ENCODE results near the gene MEGF8. TPM values are rescaled to one million over a fixed set of nuclear protein-coding genes. Genes with fewer than 3 reads are reported as not detected.

Gene MEGF8
- total and polyA plus RNA-seq, 4 donors = 6.0 to 21.7 (median 11.1) TPM

GRCh38 chr19:42344336-42344893 lies 19.0 kb downstream of the MEGF8 start:
- Histone ChIP-seq H3K36me3 (ENCODE audit: control insufficient read depth in 4 of 4, insufficient read depth in 4 of 4, low read length in 4 of 4) (peaks cover 0 to 18% (median 11%) of the 10 kb centered on the region in 4 donors), H3K9me3 (ENCODE audit: control insufficient read depth in 4 of 4, insufficient read depth in 3 of 4, low read length in 3 of 4) (no peaks in the 10 kb centered on the region), H3K9ac (ENCODE audit: insufficient read depth in 1 of 2, low read length in 2 of 2) (no peak overlapping the region), H3K27ac (ENCODE audit: low read depth in 1 of 2, low read length in 1 of 2) (no peak overlapping the region), H3K4me1 (ENCODE audit: control insufficient read depth in 5 of 5, insufficient read depth in 5 of 5, low read length in 5 of 5) (no peaks in the 10 kb centered on the region), H3K4me3 (no peak overlapping the region), H3K27me3 (ENCODE audit: control insufficient read depth in 3 of 3, insufficient read depth in 3 of 3, low read length in 2 of 3) (no peaks in the 10 kb centered on the region)
- ATAC-seq (ENCODE audit: insufficient read depth, low FRiP score) (no peak), DNase-seq (no peak)
- TF ChIP-seq CTCF (IDR thresholded peaks at IDR 0.05; ENCODE audit: control extremely low read depth, extremely low read depth) = no peak
- WGBS, 2 donors = 93 to 95% methylated on average over 17 to 18 of the region's 18 CpGs

- WGBS, 2 donors = 87 to 89% methylated on average over 6 of the region's 6 CpGs
- Histone ChIP-seq H3K27ac (ENCODE audit: low read depth in 1 of 2, low read length in 1 of 2) (no peak overlapping the region), H3K4me1 (ENCODE audit: control insufficient read depth in 5 of 5, insufficient read depth in 5 of 5, low read length in 5 of 5) (no peaks in the 10 kb centered on the region), H3K9ac (ENCODE audit: insufficient read depth in 1 of 2, low read length in 2 of 2) (no peak overlapping the region), H3K36me3 (ENCODE audit: control insufficient read depth in 4 of 4, insufficient read depth in 4 of 4, low read length in 4 of 4) (peaks cover 0 to 20% (median 12%) of the 10 kb centered on the region in 4 donors), H3K9me3 (ENCODE audit: control insufficient read depth in 4 of 4, insufficient read depth in 3 of 4, low read length in 3 of 4) (no peaks in the 10 kb centered on the region), H3K4me3 (no peak overlapping the region), H3K27me3 (ENCODE audit: control insufficient read depth in 3 of 3, insufficient read depth in 3 of 3, low read length in 2 of 3) (no peaks in the 10 kb centered on the region)
- no peak for TF ChIP-seq CTCF (IDR thresholded peaks at IDR 0.05; ENCODE audit: control extremely low read depth, extremely low read depth)
- ATAC-seq (ENCODE audit: insufficient read depth, low FRiP score) (no peak), DNase-seq (no peak)
These were observed 19.9 kb downstream of the MEGF8 start for GRCh38 chr19:42345191-42345812.

GRCh38 chr19:42348211-42348610 lies 22.8 kb downstream of the MEGF8 start:
- Histone ChIP-seq H3K9me3 (ENCODE audit: control insufficient read depth in 4 of 4, insufficient read depth in 3 of 4, low read length in 3 of 4) (no peaks in the 10 kb centered on the region), H3K9ac (ENCODE audit: insufficient read depth in 1 of 2, low read length in 2 of 2) (no peak overlapping the region), H3K36me3 (ENCODE audit: control insufficient read depth in 4 of 4, insufficient read depth in 4 of 4, low read length in 4 of 4) (peaks cover 0 to 21% (median 16%) of the 10 kb centered on the region in 4 donors), H3K4me1 (ENCODE audit: control insufficient read depth in 5 of 5, insufficient read depth in 5 of 5, low read length in 5 of 5) (no peaks in the 10 kb centered on the region), H3K27ac (ENCODE audit: low read depth in 1 of 2, low read length in 1 of 2) (no peak overlapping the region), H3K27me3 (ENCODE audit: control insufficient read depth in 3 of 3, insufficient read depth in 3 of 3, low read length in 2 of 3) (no peaks in the 10 kb centered on the region), H3K4me3 (no peak overlapping the region)
- ATAC-seq (ENCODE audit: insufficient read depth, low FRiP score) (no peak), DNase-seq (no peak)
- 96 to 98% methylated on average over 14 of the region's 14 CpGs for WGBS, 2 donors
- no peak for TF ChIP-seq CTCF (IDR thresholded peaks at IDR 0.05; ENCODE audit: control extremely low read depth, extremely low read depth)

Data from lung (tissue), 12 donors.